HCT116 (cell line): ENCODE data around the gene PCSK9. TPM values are rescaled to one million over a fixed set of nuclear protein-coding genes. Genes with fewer than 3 reads are reported as not detected.

Experiments used
- ATAC-seq: fragments of 200-7000 bp; cut with Tn5 transposase; 2 replicates; pipeline ENCODE4 v1.9.1; 2020; ENCODE audit warnings: mild to moderate bottlenecking, moderate library complexity
- BruUV-seq: library from RNA; stranded (reverse); fragments of 400-500 nt; replicated peaks from 2 replicates; lab custom pipeline; 2021; lab: Mats Ljungman, UMichigan
- CTCF ChIA-PET: fragments of 300-600 bp; sonication (Branson Sonifier 250); formaldehyde crosslinking; loops from one replicate; lab custom pipeline; 2021; ENCODE audit warnings: antibody characterized with exemption; lab: Charles Lee
- POLR2A ChIA-PET: fragments of 300-600, 350-600 bp; sonication (Branson Sonifier 250); formaldehyde crosslinking; loops from one replicate; lab custom pipeline; 2021; ENCODE audit warnings: antibody characterized with exemption; lab: Charles Lee
- RAD21 ChIA-PET, 2 experiments: fragments of 300-600 bp; sonication (Branson Sonifier 250); formaldehyde crosslinking; loops; one replicate each; lab custom pipeline; 2023; ENCODE audit warnings: low total read pairs in 2 of 2; ENCODE audit not compliant: uncharacterized antibody in 2 of 2, unreplicated experiment in 2 of 2, low non-redundant PET in 1 of 2; lab: Charles Lee
- DNase-seq: peaks from one replicate; pipeline ENCODE4 v3.0.0-alpha.2; 2010; ENCODE audit warnings: low read depth, low spot score
- H2AFZ ChIP-seq: fragments of 200-600 bp; shearing (Covaris generic), sonication (generic); 2 replicates; pipeline ENCODE4 v1.6.1; 2017; ENCODE audit warnings: low read depth, mixed run types, mixed read lengths, antibody characterized with exemption, low read length; ENCODE audit not compliant: poor library complexity, severe bottlenecking
- H3K27ac ChIP-seq: 2 replicates; pipeline ENCODE4 v1.5.1; 2012; ENCODE audit warnings: low read depth, low read length
- H3K27me3 ChIP-seq: fragments of 200-600 bp; sonication (generic); 2 replicates; pipeline ENCODE4 v1.6.1; 2016; ENCODE audit warnings: mixed run types, low read length, mixed read lengths; ENCODE audit not compliant: insufficient read depth
- H3K36me3 ChIP-seq, 2 experiments: fragments of 200-500 bp in 1 of 2; fragments of 200-600 bp in 1 of 2; sonication (Bioruptor generic) in 1 of 2; sonication (generic) in 1 of 2; 2 replicates each; pipeline versions ENCODE4 v1.5.1 to v1.6.1; 2014 to 2016; ENCODE audit warnings: low read length in 2 of 2, inconsistent platforms in 1 of 2, mixed read lengths in 1 of 2, mixed run types in 1 of 2; ENCODE audit not compliant: insufficient read depth in 2 of 2, control insufficient read depth in 1 of 2
- H3K4me1 ChIP-seq, 2 experiments: fragments of 200-600 bp in 1 of 2; sonication (generic) in 1 of 2; 2 replicates each; pipeline versions ENCODE4 v1.5.1 to v1.6.1; 2012 to 2017; ENCODE audit warnings: low read length in 2 of 2, inconsistent platforms in 1 of 2, mild to moderate bottlenecking in 1 of 2, mixed read lengths in 1 of 2, mixed run types in 1 of 2, moderate library complexity in 1 of 2; ENCODE audit not compliant: insufficient read depth in 2 of 2, control insufficient read depth in 1 of 2
- H3K4me2 ChIP-seq: fragments of 200-600 bp; sonication (generic); 2 replicates; pipeline ENCODE4 v1.6.1; 2017; ENCODE audit warnings: mixed run types, low read length, mixed read lengths
- H3K4me3 ChIP-seq, 2 experiments: fragments of 200-600 bp in 1 of 2; sonication (generic) in 1 of 2; replicated peaks in 1 of 2; 2 replicates each; pipeline ENCODE4 v1.5.1; 2011 to 2016; ENCODE audit warnings: low read length in 2 of 2, control low read depth in 1 of 2, low read depth in 1 of 2, mild to moderate bottlenecking in 1 of 2, mixed read lengths in 1 of 2, mixed run types in 1 of 2
- H3K79me2 ChIP-seq: fragments of 200-600 bp; sonication (generic); 2 replicates; pipeline ENCODE4 v1.6.1; 2017; ENCODE audit warnings: mild to moderate bottlenecking, mixed run types, low read length, moderate library complexity, mixed read lengths; ENCODE audit not compliant: insufficient read depth
- H3K9ac ChIP-seq: fragments of 200-600 bp; sonication (generic); 2 replicates; pipeline ENCODE4 v1.6.1; 2016; ENCODE audit warnings: low read length, mixed read lengths
- H3K9me2 ChIP-seq: fragments of 200-600 bp; sonication (generic), shearing (Covaris generic); 2 replicates; pipeline ENCODE4 v1.6.1; 2017; ENCODE audit warnings: mixed run types, mild to moderate bottlenecking, moderate library complexity; ENCODE audit not compliant: insufficient read depth
- H3K9me3 ChIP-seq, 2 experiments: fragments of 200-500 bp in 1 of 2; fragments of 200-600 bp in 1 of 2; sonication (Bioruptor generic) in 1 of 2; sonication (generic) in 1 of 2; 2 replicates each; pipeline ENCODE4 v1.6.1; 2014 to 2017; ENCODE audit warnings: low read length in 2 of 2, mixed read lengths in 2 of 2, inconsistent platforms in 1 of 2, low read depth in 1 of 2, mild to moderate bottlenecking in 1 of 2, mixed run types in 1 of 2, moderate library complexity in 1 of 2; ENCODE audit not compliant: control insufficient read depth in 1 of 2, insufficient read depth in 1 of 2
- H4K20me1 ChIP-seq: fragments of 200-600 bp; sonication (generic), shearing (Covaris generic); 2 replicates; pipeline ENCODE4 v1.6.1; 2017; ENCODE audit warnings: mixed run types, mild to moderate bottlenecking, moderate library complexity; ENCODE audit not compliant: insufficient read depth
- CBX3 ChIP-seq: IDR thresholded peaks from 2 replicates; pipeline ENCODE4 v1.6.1; 2012; ENCODE audit warnings: low read depth
- ELF1 ChIP-seq: IDR thresholded peaks from 2 replicates; pipeline ENCODE4 v1.6.1; 2012; ENCODE audit warnings: low read depth, borderline replicate concordance
- EZH2 ChIP-seq: fragments of 200-600 bp; sonication (generic); IDR thresholded peaks from 2 replicates; pipeline ENCODE4 v1.6.1; 2017; ENCODE audit warnings: antibody characterized with exemption, mixed run types
- EZH2phosphoT487 ChIP-seq: fragments of 200-600 bp; IDR thresholded peaks from 2 replicates; pipeline ENCODE4 v1.6.1; 2018; ENCODE audit warnings: antibody characterized with exemption, borderline replicate concordance
- POLR2AphosphoS5 ChIP-seq: IDR thresholded peaks from 2 replicates; pipeline ENCODE4 v1.6.1; 2011; ENCODE audit warnings: mild to moderate bottlenecking, low read depth, low read length, moderate library complexity
- RAD21 ChIP-seq: IDR thresholded peaks from 2 replicates; pipeline ENCODE4 v1.6.1; 2012; ENCODE audit warnings: low read depth, mild to moderate bottlenecking
- SP1 ChIP-seq: IDR thresholded peaks from 2 replicates; pipeline ENCODE4 v1.6.1; 2012; ENCODE audit warnings: low read depth
- TCF7L2 ChIP-seq: IDR thresholded peaks from 2 replicates; pipeline ENCODE4 v1.7.0; 2011; ENCODE audit warnings: borderline replicate concordance, inconsistent platforms; ENCODE audit not compliant: insufficient read depth, insufficient read length; ENCODE audit errors: extremely low read depth
- YY1 ChIP-seq: IDR thresholded peaks from 2 replicates; pipeline ENCODE4 v1.6.1; 2011; ENCODE audit warnings: low read length, low read depth, moderate library complexity, mild to moderate bottlenecking; ENCODE audit not compliant: insufficient replicate concordance; ENCODE audit errors: extremely low read depth
- ZFX ChIP-seq: fragments of 450-650 bp; IDR thresholded peaks from 2 replicates; pipeline ENCODE4 v1.6.1; 2017
- intact Hi-C: fragments of 100-400 bp; cut with micrococcal nuclease; formaldehyde crosslinking; loops from 2 replicates; pipeline ENCODE4 v1.10.0; 2022
- total RNA-seq: library from RNA; stranded (reverse); gene quantifications from one replicate; pipeline ENCODE4 v1.2.1, GENCODE V29; 2021; ENCODE audit not compliant: unreplicated experiment
- TF ChIP-seq, protein P1 (sequence below), 3 experiments: fragments of 200-600 bp in 1 of 3; sonication (generic) in 1 of 3; IDR thresholded peaks in 2 of 3; conservative IDR thresholded peaks in 1 of 3; 2 replicates each; pipeline ENCODE4 v1.5.1; 2012 to 2017; ENCODE audit warnings: low read depth in 2 of 3, low read length in 2 of 3, antibody characterized with exemption in 1 of 3, borderline replicate concordance in 1 of 3, control low read depth in 1 of 3, mild to moderate bottlenecking in 1 of 3, mixed read lengths in 1 of 3, mixed run types in 1 of 3, moderate library complexity in 1 of 3; ENCODE audit not compliant: insufficient read depth in 1 of 3
- TF ChIP-seq, protein P2 (sequence below): IDR thresholded peaks from 2 replicates; pipeline ENCODE4 v1.6.1; 2012
- TF ChIP-seq, protein P3 (sequence below): IDR thresholded peaks from 2 replicates; pipeline ENCODE4 v1.6.1; 2012

Gene PCSK9
- total RNA-seq, 1 experiment from 2014 or later: 39.6 TPM

DNA sequence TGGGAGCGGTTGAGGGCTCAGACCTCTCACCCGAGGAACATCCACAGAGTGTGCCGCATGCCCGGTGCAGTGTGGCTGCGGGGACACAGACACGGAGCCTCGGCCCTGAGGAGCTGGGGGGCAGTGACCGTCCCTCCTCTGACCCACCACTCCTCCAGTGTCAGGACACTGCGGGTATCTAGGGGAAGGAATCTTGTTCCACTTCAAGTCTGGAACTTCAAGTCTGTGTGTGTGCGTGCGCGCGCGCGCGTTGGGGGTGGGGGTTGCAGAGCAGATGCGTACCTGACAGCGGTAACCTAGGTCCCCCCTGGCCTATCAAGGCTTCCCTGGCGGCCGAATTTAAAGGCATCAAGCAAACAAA is 17.3 kb downstream of the PCSK9 start:
- TF ChIP-seq YY1 (no peak), SP1 (no peak), ZFX (no peak), CBX3 (no peak), RAD21 (no peak), EZH2phosphoT487 (no peak), EZH2 (no peak), POLR2AphosphoS5 (no peak), ELF1 (no peak), TCF7L2 (no peak)
- TF ChIP-seq, protein P1, sequence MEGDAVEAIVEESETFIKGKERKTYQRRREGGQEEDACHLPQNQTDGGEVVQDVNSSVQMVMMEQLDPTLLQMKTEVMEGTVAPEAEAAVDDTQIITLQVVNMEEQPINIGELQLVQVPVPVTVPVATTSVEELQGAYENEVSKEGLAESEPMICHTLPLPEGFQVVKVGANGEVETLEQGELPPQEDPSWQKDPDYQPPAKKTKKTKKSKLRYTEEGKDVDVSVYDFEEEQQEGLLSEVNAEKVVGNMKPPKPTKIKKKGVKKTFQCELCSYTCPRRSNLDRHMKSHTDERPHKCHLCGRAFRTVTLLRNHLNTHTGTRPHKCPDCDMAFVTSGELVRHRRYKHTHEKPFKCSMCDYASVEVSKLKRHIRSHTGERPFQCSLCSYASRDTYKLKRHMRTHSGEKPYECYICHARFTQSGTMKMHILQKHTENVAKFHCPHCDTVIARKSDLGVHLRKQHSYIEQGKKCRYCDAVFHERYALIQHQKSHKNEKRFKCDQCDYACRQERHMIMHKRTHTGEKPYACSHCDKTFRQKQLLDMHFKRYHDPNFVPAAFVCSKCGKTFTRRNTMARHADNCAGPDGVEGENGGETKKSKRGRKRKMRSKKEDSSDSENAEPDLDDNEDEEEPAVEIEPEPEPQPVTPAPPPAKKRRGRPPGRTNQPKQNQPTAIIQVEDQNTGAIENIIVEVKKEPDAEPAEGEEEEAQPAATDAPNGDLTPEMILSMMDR (IDR thresholded peaks at IDR 0.05 in 2 of 3, conservative IDR thresholded peaks at IDR 0.05 in 1 of 3; ENCODE audit: borderline replicate concordance in 1 of 3, insufficient read depth in 1 of 3, low read depth in 2 of 3, low read length in 2 of 3): no peak
- TF ChIP-seq, protein P2, sequence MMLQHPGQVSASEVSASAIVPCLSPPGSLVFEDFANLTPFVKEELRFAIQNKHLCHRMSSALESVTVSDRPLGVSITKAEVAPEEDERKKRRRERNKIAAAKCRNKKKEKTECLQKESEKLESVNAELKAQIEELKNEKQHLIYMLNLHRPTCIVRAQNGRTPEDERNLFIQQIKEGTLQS: no peak
- TF ChIP-seq, protein P3, sequence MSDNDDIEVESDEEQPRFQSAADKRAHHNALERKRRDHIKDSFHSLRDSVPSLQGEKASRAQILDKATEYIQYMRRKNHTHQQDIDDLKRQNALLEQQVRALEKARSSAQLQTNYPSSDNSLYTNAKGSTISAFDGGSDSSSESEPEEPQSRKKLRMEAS: no peak
- DNase-seq (no peak), ATAC-seq (no peak)
- Histone ChIP-seq H3K9me3 (no peaks in the 10 kb centered on the region), H4K20me1 (no peaks in the 10 kb centered on the region), H3K27me3 (no peaks in the 10 kb centered on the region), H3K9me2 (no peaks in the 10 kb centered on the region), H3K27ac (no peak overlapping the region), H3K4me3 (no peak overlapping the region), H3K4me1 (no peaks in the 10 kb centered on the region), H3K9ac (no peak overlapping the region), H3K4me2 (no peak overlapping the region), H3K79me2 (no peaks in the 10 kb centered on the region), H2AFZ (no peak overlapping the region), H3K36me3 (peaks cover 0 to 13% of the 10 kb centered on the region in 2 experiments; a peak in 2 of 4 replicates)
- POLR2A ChIA-PET: no interaction called here
- RAD21 ChIA-PET: no interaction called here
- CTCF ChIA-PET: no interaction called here
- intact Hi-C loops: no loop called here
- no TSS peak for BruUV-seq
